HG03097 (cell line): ENCODE measurements around the gene ANAPC7.
"Not testable (repeated sequence)": the region's sequence is repeated elsewhere in the genome, so short reads cannot be mapped to it uniquely, and the experiment has no call there.

Source experiments
- ATAC-seq: cut with Tn5 transposase; IDR thresholded peaks from one replicate; pipeline ENCODE4 v1.9.1; 2021; ENCODE audit not compliant: unreplicated experiment, low FRiP score

The ANAPC7 gene

DNA sequence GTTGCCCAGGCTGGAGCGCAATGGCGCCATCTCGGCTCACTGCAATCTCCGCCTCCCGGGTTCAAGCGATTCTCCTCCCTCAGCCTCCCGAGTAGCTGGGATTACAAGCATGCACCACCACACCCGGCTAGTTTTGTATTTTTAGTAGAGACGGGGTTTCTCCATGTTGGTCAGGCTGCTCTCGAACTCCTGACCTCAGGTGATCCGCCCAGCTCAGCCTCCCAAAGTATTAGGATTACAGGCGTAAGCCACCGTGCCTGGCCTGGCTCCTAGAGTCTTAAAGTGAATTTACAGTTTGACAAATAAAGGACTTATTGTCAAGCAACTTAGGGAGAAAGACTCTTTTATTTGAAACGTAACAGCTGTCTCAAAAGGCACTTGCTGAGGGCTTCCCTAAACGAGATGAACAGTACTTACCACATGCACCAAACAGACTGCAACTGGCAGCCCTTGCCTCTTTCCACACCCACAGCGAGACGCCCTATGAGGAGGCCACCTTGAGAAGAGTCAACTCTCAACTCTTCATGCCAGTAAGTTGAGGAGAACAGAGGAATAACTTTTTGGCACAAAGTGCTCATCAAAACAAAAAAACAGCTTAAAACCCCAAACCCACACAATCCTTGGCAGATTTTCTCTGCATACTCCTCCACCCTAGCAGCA lies 25.2 kb downstream of the ANAPC7 start:
- not testable (repeated sequence) for ATAC-seq

- no peak for ATAC-seq
Observed at GRCh38 chr12:110373962-110374611, 29.4 kb downstream of the ANAPC7 start.

DNA sequence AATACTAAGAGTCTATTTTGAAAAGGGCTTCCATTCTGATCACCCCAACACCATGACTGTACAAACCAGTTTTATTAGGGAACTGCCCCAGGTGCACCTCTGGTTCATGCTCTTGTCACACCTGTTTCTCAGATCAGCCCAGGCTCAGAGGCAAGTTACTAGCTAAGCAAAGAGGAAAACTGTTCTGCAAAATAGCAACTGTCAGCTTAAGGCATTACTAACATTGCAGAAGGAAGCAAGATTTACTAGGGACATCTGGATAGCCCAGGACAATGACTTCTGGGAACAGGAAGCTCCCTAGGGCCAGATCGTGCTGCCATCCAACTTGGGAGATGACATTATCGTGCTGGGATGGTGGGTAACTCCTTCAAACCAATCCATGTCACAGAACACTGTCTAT lies 30.1 kb downstream of the ANAPC7 start:
- ATAC-seq: no peak

- ATAC-seq: no peak
Observed at GRCh38 chr12:110373025-110373424, 30.5 kb downstream of the ANAPC7 start.

GRCh38 chr12:110372056-110372425 lies 31.5 kb downstream of the ANAPC7 start:
- no peak for ATAC-seq

- ATAC-seq: no peak
Observed at GRCh38 chr12:110371408-110372055, 32.0 kb downstream of the ANAPC7 start.

- ATAC-seq: no peak
Observed at GRCh38 chr12:110370732-110371231, 32.7 kb downstream of the ANAPC7 start.

DNA sequence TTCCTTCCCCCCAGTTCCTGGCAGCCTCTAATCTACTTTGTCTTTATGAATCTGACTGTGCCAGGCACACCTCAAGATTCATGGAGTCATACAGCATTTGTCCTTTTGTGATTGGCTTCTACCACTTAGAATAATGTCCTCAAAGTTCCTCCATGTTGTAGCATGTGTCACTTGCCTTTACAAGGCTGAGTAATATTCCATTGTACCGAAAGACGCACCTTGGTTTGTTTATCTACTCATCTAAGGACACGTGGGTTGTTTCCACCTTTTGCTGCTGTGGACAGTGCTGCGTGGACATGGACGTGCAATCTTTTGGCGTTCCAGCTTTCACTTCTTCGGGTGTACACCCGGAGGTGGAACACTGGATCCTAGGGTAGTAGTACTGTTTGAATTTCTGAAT lies 33.5 kb downstream of the ANAPC7 start:
- ATAC-seq: no peak

- ATAC-seq: no peak
Observed at GRCh38 chr12:110367181-110367864, 36.2 kb downstream of the ANAPC7 start.

- no peak for ATAC-seq
Observed at GRCh38 chr12:110366321-110367142, 37.0 kb downstream of the ANAPC7 start.

GRCh38 chr12:110365489-110366320 lies 37.8 kb downstream of the ANAPC7 start:
- no peak for ATAC-seq

DNA sequence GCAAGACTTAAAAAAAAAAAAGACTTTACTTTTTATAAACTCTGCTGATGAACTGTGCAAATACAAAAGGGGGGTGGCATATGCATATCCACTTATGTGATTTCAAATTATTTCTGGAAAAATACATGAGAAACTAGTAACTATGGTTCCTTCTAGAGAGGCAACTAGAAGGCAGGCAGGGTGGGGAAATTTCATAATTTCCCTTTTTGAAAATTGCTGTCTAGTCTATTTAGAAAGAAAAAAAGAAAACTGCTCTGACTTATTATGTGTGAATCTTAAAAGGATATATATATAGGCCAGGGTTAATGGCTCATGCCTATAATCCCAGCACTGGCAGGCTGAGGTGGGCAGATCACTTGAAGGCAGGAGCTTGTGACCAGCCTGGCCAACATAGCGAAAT lies 42.3 kb downstream of the ANAPC7 start:
- ATAC-seq: no peak

GRCh38 chr12:110358384-110359097 lies 45.0 kb downstream of the ANAPC7 start:
- ATAC-seq: not testable (repeated sequence)

- ATAC-seq: no peak
Observed at GRCh38 chr12:110355073-110355472, 48.4 kb downstream of the ANAPC7 start.

- ATAC-seq: no peak
Observed at GRCh38 chr12:110354172-110354780, 49.2 kb downstream of the ANAPC7 start.

- ATAC-seq: no peak
Observed at GRCh38 chr12:110353211-110353965, 50.1 kb downstream of the ANAPC7 start.

GRCh38 chr12:110352401-110352800 lies 51.1 kb downstream of the ANAPC7 start:
- ATAC-seq: no peak

- ATAC-seq: no peak
Observed at GRCh38 chr12:110351119-110351518, 52.4 kb downstream of the ANAPC7 start.
